Type B pancreatic cell (in vitro differentiated cells): ENCODE measurements around the gene CYRIA. TPM values are rescaled to one million over a fixed set of nuclear protein-coding genes. Genes with fewer than 3 reads are reported as not detected.

Source experiments
- DNase-seq: peaks from one replicate; pipeline ENCODE4 v3.0.0; 2021; ENCODE audit warnings: mixed read lengths; ENCODE audit not compliant: unreplicated experiment; ENCODE audit errors: extremely low spot score
- H3K27ac Mint-ChIP-seq: 2 replicates; pipeline ENCODE4 v1.8.0; 2021; ENCODE audit warnings: mild to moderate bottlenecking, mixed read lengths
- H3K27me3 Mint-ChIP-seq: 2 replicates; pipeline ENCODE4 v1.8.0; 2021; ENCODE audit warnings: mixed read lengths
- H3K36me3 Mint-ChIP-seq: 2 replicates; pipeline ENCODE4 v1.8.0; 2021; ENCODE audit warnings: mixed read lengths
- H3K4me1 Mint-ChIP-seq: one replicate; pipeline ENCODE4 v1.8.0; 2021; ENCODE audit warnings: mixed read lengths; ENCODE audit not compliant: unreplicated experiment
- H3K4me3 Mint-ChIP-seq: 2 replicates; pipeline ENCODE4 v1.8.0; 2021; ENCODE audit warnings: mild to moderate bottlenecking, mixed read lengths
- H3K9me3 Mint-ChIP-seq: 2 replicates; pipeline ENCODE4 v1.8.0; 2021; ENCODE audit warnings: mixed read lengths
- CTCF ChIP-seq: fragments of 200-600 bp; sonication (generic); conservative IDR thresholded peaks from 2 replicates; pipeline ENCODE4 v1.5.0; 2021; ENCODE audit warnings: antibody characterized with exemption, mild to moderate bottlenecking
- total RNA-seq: library from RNA; stranded (reverse); gene quantifications from 2 replicates; pipeline ENCODE4 v1.2.1, GENCODE V29; 2021; ENCODE audit warnings: low replicate concordance

The CYRIA gene
- total RNA-seq, 1 donor from 2014 or later: 6.5 TPM

GRCh38 chr2:16700551-16701259, 35.1 kb upstream of the CYRIA start:
- no peaks in the 10 kb centered on the region for H3K4me1 Mint-ChIP-seq
- no peak for TF ChIP-seq CTCF

GRCh38 chr2:16693854-16694253, 28.2 kb upstream of the CYRIA start:
- Mint-ChIP-seq H3K27ac (no peak overlapping the region), H3K4me3 (no peak overlapping the region), H3K9me3 (no peaks in the 10 kb centered on the region), H3K4me1 (no peaks in the 10 kb centered on the region), H3K36me3 (no peaks in the 10 kb centered on the region), H3K27me3 (no peaks in the 10 kb centered on the region)
- TF ChIP-seq CTCF: no peak
- DNase-seq: no peak

More at GRCh38 chr2:16700551-16701259, 35.1 kb upstream of the CYRIA start:
- Mint-ChIP-seq H3K27ac (no peak overlapping the region), H3K9me3 (no peaks in the 10 kb centered on the region), H3K4me3 (no peak overlapping the region), H3K27me3 (no peaks in the 10 kb centered on the region), H3K36me3 (no peaks in the 10 kb centered on the region)
- no peak for DNase-seq

GRCh38 chr2:16691261-16691660, 25.6 kb upstream of the CYRIA start:
- Mint-ChIP-seq H3K4me1 (no peaks in the 10 kb centered on the region), H3K36me3 (no peaks in the 10 kb centered on the region), H3K4me3 (no peak overlapping the region), H3K27ac (no peak overlapping the region), H3K27me3 (no peaks in the 10 kb centered on the region), H3K9me3 (peaks cover 5% of the 10 kb centered on the region)
- no peak for TF ChIP-seq CTCF
- DNase-seq: no peak

GRCh38 chr2:16687955-16688354, 22.3 kb upstream of the CYRIA start:
- H3K4me1 Mint-ChIP-seq: no peaks in the 10 kb centered on the region
- H3K27ac Mint-ChIP-seq: no peak overlapping the region
- TF ChIP-seq CTCF: no peak
- no peaks in the 10 kb centered on the region for H3K27me3 Mint-ChIP-seq
- no peaks in the 10 kb centered on the region for H3K36me3 Mint-ChIP-seq
- DNase-seq: no peak
- H3K4me3 Mint-ChIP-seq: no peak overlapping the region
- peaks cover 5% of the 10 kb centered on the region for H3K9me3 Mint-ChIP-seq

GRCh38 chr2:16687222-16687621, 21.6 kb upstream of the CYRIA start:
- H3K36me3 Mint-ChIP-seq: no peaks in the 10 kb centered on the region
- peaks cover 5% of the 10 kb centered on the region for H3K9me3 Mint-ChIP-seq
- TF ChIP-seq CTCF: no peak
- no peaks in the 10 kb centered on the region for H3K4me1 Mint-ChIP-seq
- no peaks in the 10 kb centered on the region for H3K27me3 Mint-ChIP-seq
- H3K27ac Mint-ChIP-seq: no peak overlapping the region
- DNase-seq: no peak
- H3K4me3 Mint-ChIP-seq: no peak overlapping the region
